HG03280 (cell line): ENCODE results near the gene MXRA5.
"Not testable (repeated sequence)": the region's sequence is repeated elsewhere in the genome, so short reads cannot be mapped to it uniquely, and the experiment has no call there.

Source experiments
- ATAC-seq: cut with Tn5 transposase; IDR thresholded peaks from one replicate; pipeline ENCODE4 v1.9.1; 2021; ENCODE audit warnings: mild to moderate bottlenecking, moderate library complexity; ENCODE audit not compliant: unreplicated experiment

Gene MXRA5, protein sequence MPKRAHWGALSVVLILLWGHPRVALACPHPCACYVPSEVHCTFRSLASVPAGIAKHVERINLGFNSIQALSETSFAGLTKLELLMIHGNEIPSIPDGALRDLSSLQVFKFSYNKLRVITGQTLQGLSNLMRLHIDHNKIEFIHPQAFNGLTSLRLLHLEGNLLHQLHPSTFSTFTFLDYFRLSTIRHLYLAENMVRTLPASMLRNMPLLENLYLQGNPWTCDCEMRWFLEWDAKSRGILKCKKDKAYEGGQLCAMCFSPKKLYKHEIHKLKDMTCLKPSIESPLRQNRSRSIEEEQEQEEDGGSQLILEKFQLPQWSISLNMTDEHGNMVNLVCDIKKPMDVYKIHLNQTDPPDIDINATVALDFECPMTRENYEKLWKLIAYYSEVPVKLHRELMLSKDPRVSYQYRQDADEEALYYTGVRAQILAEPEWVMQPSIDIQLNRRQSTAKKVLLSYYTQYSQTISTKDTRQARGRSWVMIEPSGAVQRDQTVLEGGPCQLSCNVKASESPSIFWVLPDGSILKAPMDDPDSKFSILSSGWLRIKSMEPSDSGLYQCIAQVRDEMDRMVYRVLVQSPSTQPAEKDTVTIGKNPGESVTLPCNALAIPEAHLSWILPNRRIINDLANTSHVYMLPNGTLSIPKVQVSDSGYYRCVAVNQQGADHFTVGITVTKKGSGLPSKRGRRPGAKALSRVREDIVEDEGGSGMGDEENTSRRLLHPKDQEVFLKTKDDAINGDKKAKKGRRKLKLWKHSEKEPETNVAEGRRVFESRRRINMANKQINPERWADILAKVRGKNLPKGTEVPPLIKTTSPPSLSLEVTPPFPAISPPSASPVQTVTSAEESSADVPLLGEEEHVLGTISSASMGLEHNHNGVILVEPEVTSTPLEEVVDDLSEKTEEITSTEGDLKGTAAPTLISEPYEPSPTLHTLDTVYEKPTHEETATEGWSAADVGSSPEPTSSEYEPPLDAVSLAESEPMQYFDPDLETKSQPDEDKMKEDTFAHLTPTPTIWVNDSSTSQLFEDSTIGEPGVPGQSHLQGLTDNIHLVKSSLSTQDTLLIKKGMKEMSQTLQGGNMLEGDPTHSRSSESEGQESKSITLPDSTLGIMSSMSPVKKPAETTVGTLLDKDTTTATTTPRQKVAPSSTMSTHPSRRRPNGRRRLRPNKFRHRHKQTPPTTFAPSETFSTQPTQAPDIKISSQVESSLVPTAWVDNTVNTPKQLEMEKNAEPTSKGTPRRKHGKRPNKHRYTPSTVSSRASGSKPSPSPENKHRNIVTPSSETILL (N-terminal part only)

DNA sequence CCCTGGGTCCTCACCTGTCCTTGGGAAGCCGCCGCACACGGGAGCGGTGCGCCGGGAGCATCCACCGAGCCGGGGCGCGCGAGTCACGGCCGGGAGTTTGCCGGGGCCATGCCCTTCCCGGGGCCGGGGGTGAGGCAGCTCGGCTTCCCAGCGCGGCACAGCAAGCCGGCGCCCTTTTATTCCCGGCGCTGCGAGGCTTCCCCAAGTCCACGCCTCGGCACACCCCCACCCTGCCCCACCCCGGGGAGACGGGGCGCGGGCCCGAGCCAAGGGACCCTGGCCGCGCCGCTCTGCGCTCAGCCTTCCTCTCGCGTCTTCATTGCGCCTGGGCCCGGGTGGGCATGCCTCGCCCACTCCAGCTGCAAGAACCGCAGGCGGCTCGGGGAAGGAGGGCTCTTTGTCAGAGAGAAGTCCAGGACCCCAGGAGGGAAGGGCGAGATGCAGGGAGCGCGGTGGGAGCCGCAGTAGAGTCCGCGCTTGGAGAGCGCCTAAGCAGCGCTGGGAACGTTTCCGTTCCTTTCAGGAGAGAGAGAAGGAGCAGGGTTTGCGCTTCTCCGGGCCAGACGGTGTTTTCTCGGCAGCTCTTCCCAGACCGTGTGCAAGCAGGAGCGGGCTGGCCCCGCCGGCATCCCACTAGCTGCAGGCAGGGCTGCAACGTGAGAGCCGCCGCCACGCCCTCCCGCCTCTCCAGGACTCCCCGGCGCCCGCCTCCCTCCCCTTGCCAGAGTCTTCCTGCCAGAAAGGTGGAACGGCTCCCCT lies at the start of gene MXRA5:
Gene MXRA5 (minus strand): TSS at position 152 of the 759 bp plus-strand sequence. CDS start 2,819 bp downstream, outside the sequence.
- no peak for ATAC-seq

GRCh38 chrX:3393581-3394111 lies 47.2 kb upstream of the MXRA5 start:
- no peak for ATAC-seq

DNA sequence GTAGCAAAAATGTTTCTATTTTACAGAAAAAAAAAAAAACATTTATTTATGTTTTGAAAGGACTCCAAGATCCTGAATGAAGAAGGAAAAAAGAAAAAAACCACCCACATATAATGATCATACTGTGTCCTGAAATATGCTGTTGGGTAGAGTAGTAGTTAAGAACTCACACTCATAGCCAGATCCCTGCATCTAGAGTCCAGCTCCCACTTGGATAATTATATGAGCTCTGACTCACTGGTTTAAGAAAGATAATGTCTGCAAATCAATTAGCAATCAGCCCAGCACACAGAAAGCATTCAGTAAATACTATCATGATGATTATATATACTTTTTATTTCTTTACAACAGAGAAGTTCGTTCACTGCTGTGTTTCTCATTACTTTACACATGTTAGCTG lies 46.7 kb upstream of the MXRA5 start:
- ATAC-seq = no peak

- no peak for ATAC-seq
Measured at GRCh38 chrX:3388457-3388856, 42.0 kb upstream of the MXRA5 start.

DNA sequence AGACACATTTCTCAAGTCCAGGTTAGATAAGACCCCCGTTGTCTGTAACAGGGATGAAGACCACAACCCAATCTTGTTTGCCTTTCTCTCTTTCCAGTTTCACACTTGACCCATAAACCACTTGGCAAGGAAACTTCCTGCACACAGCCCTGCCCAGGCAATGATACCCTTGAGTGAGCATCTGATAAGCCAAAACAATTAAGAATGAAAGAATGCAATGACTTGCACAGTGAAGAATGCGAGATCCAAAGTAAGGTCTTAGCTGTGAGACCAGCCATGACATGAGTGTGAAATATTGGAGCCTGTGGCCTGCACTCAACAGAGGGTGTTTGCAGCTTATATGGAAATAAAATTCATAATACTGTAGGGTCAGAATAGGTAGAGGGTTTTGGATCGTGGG lies 37.9 kb upstream of the MXRA5 start:
- ATAC-seq = no peak

DNA sequence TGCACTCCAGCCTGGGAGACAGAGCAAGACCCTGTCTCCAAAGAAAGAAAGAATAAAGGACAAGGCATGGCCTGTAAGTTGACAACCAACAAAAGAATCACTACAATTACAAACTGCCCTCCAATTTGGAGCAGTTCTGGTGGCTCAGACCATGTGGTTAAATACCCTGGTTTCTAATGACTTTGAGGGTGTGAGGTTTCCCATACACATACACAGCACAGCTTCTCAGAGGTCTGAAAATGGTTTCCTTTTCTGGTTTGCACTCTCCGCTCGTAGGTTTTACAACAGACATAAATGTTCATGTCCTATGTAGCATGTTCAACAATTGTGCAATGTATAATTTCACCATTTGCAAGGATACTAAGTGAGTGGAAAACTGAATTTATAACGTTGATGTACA lies 34.2 kb upstream of the MXRA5 start:
- ATAC-seq = no peak

- no peak for ATAC-seq
Measured at GRCh38 chrX:3379111-3379510, 32.7 kb upstream of the MXRA5 start.

DNA sequence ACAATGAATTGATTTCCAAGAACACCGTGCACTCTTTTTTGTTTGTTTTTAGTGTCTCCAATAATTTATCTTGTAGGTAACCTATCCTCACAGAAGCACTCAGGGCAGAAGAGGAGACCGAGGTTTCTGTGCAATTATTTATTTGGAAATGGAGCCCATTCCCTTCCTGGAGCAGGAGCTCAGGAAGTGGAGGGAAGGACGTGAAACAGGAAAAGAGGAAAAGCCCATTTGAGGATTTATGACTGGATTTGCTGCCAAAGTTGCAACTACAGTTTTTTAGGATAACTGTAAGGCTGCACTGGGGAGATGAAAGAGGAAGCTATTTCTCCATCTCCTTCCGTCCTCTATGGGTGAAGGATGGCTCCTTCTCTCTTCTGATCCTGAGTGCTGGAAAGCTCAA lies 31.7 kb upstream of the MXRA5 start:
- no peak for ATAC-seq

- ATAC-seq = no peak
Measured at GRCh38 chrX:3377560-3377959, 31.1 kb upstream of the MXRA5 start.

DNA sequence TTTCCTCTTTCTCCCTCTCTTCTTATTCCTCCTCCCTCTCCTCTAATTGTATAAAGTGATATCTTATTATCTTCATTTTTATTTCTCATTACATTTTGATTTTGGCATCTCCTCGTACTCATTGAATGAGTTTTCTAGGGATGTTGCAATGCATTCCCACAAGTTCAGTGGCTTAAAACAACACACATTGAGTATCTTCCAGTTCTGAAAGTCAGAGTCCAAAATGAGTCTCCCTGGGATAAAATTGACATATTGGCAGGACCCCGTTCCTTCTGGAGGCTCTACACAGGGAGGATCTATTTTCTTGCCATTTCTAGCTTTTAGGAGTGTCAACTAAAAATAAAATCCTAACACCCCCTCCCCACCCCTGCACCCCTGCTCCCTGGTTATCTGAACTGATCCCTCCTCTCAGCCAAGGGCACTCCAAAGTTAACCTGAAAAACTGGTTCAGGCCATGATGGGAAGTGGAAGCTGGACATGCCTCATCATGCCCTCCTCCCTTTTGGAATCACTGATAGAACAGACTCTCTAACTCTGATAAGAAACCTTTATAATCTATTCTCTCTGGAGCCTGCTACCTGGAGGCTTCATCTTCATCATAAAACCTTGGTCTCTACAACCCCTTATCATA lies 29.5 kb upstream of the MXRA5 start:
- ATAC-seq = not testable (repeated sequence)

GRCh38 chrX:3374108-3374800 lies 27.8 kb upstream of the MXRA5 start:
- no peak for ATAC-seq

DNA sequence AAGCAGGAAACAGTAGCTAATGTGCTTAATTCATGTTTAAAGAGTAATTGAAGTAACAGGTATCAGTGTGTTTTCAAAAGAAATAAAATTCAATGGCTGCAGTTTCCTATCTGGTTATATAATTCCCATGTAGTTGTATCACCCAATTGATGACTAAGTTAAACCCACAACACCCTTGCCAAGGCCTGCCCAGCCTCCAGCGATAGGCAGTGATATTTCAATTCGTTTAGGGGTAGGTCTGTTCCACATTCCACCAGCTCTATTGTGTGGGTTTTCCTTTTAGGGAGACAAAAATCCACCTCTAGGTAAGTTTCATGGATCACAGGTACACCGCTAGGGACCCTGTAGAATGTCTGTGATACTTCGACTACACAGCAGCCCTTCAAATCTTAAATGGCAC lies 24.7 kb upstream of the MXRA5 start:
- ATAC-seq = no peak

GRCh38 chrX:3370656-3371055 lies 24.2 kb upstream of the MXRA5 start:
- no peak for ATAC-seq

- no peak for ATAC-seq
Measured at GRCh38 chrX:3362956-3363355, 16.5 kb upstream of the MXRA5 start.

DNA sequence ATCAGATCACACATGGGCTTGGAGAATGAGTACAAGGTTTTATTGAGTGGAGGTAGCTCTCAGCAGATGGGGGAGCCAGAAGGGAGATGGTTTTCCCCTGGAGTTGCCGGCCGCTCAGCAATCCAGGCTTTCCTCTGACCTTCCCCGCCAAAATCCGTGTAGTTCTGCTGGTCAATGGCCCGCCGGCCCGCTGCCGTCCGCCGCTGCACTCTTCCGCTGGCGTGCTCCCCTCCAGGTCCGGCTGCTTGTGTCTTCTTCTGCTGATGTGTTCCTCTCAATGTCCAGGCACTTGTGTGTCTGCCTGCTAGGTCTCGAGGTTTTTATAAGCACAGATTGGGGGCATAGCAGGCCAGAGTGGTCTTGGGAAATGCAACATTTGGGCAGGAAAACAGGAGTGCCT lies 14.4 kb upstream of the MXRA5 start:
- ATAC-seq = no peak

DNA sequence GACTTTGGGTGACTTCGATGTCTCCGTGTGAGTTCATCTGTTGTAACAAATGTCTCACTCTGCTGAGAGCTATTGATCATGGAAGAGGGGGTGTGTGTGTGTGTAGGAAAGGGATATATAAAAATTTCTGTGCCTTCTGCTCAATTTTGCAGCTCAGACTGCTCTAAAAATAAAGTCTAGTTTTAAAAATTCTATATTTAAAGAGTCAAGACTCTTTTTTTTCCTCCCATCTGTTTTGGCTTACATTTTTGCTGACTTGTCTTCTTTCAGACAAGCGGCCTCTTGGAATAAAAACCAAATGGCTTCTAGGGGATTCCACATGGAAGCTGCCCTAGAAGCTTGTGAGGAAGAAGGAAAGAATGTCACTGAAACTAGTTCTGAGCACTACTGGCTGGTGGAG lies 6.3 kb upstream of the MXRA5 start:
- not testable (repeated sequence) for ATAC-seq

- ATAC-seq = no peak
Measured at GRCh38 chrX:3351276-3351675, 4.8 kb upstream of the MXRA5 start.

- no peak for ATAC-seq
Measured at GRCh38 chrX:3348191-3348590, 1.7 kb upstream of the MXRA5 start.
